RWPE1 (cell line): ENCODE data around the gene FAM13C.

Source experiments
- CTCF ChIA-PET: fragments of 350-600 bp; sonication (Branson Sonifier 250); formaldehyde crosslinking; extraction: SDS; loops from one replicate; lab custom pipeline; 2021; lab: Yijun Ruan, JAX
- POLR2A ChIA-PET: fragments of 400-600 bp; formaldehyde crosslinking; extraction: SDS; loops from one replicate; lab custom pipeline; 2020; ENCODE audit warnings: antibody characterized with exemption; ENCODE audit not compliant: low non-redundant PET; lab: Yijun Ruan, JAX
- DNase-seq: peaks from one replicate; pipeline ENCODE4 v3.0.0; 2012; ENCODE audit warnings: low spot score
- H3K27ac ChIP-seq: fragments of 450-650 bp; 2 replicates; pipeline ENCODE4 v1.5.1; 2017
- TF ChIP-seq, protein P1 (sequence below): fragments of 450-650 bp; conservative IDR thresholded peaks from 2 replicates; pipeline ENCODE4 v1.5.1; 2017; ENCODE audit warnings: low read depth, mild to moderate bottlenecking

The FAM13C gene

DNA sequence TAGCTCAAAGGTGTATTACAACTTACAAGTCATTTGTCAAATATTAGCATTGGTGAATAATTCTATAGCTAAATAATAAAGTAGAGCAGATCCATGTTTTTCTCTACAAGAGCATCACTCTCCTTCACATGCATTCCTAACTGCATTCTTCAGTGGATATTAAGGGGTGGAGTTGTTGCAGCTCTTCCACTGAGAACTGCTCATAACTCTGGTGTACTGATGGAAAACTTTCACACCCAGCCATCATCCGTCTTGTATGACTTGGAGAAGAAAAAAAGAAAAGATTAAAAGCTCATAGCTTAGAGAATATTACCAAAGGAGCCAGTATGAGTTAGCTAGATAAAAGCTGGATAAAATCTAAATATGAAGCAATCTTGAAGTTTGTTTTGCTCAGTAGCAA is 10.2 kb upstream of the FAM13C start:
- DNase-seq, result no peak
- ChIA-PET POLR2A (no interaction called here), CTCF (no interaction called here)
- no peak overlapping the region for H3K27ac ChIP-seq
- TF ChIP-seq, protein P1, sequence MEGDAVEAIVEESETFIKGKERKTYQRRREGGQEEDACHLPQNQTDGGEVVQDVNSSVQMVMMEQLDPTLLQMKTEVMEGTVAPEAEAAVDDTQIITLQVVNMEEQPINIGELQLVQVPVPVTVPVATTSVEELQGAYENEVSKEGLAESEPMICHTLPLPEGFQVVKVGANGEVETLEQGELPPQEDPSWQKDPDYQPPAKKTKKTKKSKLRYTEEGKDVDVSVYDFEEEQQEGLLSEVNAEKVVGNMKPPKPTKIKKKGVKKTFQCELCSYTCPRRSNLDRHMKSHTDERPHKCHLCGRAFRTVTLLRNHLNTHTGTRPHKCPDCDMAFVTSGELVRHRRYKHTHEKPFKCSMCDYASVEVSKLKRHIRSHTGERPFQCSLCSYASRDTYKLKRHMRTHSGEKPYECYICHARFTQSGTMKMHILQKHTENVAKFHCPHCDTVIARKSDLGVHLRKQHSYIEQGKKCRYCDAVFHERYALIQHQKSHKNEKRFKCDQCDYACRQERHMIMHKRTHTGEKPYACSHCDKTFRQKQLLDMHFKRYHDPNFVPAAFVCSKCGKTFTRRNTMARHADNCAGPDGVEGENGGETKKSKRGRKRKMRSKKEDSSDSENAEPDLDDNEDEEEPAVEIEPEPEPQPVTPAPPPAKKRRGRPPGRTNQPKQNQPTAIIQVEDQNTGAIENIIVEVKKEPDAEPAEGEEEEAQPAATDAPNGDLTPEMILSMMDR, result no peak

DNA sequence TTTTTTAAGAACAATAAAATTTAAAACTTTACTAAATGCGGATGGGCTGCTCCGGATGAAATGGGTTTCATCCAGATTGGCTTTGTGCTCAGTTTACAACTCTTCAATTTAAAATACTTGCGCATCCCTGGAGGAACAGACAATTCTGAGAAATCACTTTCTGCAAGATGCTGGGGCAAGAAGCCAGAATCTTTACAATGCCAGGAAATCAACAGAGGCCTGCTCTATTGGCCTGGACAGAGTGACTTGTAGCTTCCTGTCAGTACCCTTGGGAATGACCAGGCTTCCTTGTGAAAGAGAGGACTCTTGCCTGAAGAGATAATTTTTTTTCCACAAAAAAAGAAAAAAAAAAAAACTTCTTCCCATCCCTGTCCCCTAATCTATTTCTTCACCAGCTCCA is 3.9 kb upstream of the FAM13C start:
- DNase-seq, result no peak
- H3K27ac ChIP-seq, result no peak overlapping the region
- POLR2A ChIA-PET, result no interaction called here
- TF ChIP-seq, protein P1, result no peak
- CTCF ChIA-PET, result interaction anchor here (1.6 kb wide), 1 partner anchor 24 kb away, joined by 4 read pairs; no protein-coding TSS in a partner anchor

DNA sequence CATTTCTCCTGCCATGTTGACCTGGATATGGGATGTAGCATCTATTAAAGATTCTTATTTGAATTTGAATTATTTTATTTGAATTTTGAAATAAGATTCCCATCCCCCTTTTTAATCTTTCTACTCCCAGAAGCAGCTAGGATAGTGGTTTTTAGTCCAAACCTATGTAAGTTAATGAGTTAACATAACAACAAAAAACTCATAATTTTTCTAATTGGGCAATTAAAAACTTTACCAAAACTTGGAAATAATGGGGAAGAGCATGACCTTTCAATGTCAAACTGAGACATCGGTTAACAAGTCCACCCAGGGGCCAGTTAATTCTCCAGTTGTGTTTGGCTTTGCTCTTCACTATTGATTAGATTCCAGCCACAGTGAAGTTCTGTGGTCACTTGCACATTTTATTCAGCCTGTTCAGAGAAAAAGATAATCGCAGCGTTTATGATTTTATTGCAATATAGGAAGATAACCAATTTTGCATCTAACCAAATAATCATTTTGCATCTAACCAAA is 1.2 kb upstream of the FAM13C start:
- TF ChIP-seq, protein P1, result no peak
- CTCF ChIA-PET, result no interaction called here
- POLR2A ChIA-PET, result no interaction called here
- no peak for DNase-seq
- H3K27ac ChIP-seq, result no peak overlapping the region

DNA sequence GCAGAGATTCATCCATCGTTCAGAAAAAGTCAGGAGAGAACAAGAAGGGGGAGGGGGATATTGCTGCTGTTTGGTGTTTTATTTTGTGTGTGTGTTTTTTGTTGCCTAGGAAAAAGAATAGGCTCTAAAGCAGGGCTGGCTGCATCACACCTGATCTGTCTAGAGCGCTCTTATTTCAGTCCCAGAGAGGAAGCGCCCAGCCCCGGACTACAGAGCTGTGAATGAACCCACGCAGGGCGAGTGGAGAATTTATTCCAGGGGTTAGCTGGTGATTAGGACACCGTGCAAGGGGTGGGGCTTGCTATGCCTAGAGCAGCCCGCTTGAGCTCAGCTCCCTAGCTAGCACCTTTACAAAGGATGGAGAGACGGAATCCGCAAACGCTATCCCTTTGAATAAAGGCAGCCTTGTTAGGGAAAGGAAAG is 621 bp upstream of the FAM13C start:
- TF ChIP-seq, protein P1, result no peak
- DNase-seq, result peak; percentile 30
- POLR2A ChIA-PET, result no interaction called here
- CTCF ChIA-PET, result no interaction called here
- H3K27ac ChIP-seq, result no peak overlapping the region; the same call in 1 of the 2 replicates

DNA sequence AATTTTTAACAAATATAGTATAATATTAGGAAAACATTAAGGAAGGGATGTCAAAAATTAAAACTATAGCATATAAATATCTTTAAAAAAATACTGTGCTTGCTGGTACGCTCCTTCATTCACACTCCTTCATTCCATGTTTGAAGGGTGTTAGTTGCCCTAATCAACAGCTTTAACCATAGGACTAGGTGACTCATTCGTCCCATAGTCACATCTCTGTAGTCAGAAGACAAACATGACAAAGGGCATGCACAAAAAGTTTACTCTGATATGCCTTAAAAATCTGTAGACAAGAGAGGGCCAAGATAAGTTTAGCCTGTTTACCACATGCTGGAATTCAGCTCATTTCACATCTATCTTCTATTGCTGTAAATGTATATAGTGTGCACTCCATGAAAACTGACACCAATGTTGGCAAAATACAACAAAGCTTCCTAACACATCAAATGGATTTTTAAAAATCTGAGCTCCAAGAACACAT is 646 bp downstream of the FAM13C start:
- TF ChIP-seq, protein P1, result no peak
- ChIA-PET POLR2A (no interaction called here), CTCF (no interaction called here)
- H3K27ac ChIP-seq, result no peak overlapping the region
- no peak for DNase-seq

DNA sequence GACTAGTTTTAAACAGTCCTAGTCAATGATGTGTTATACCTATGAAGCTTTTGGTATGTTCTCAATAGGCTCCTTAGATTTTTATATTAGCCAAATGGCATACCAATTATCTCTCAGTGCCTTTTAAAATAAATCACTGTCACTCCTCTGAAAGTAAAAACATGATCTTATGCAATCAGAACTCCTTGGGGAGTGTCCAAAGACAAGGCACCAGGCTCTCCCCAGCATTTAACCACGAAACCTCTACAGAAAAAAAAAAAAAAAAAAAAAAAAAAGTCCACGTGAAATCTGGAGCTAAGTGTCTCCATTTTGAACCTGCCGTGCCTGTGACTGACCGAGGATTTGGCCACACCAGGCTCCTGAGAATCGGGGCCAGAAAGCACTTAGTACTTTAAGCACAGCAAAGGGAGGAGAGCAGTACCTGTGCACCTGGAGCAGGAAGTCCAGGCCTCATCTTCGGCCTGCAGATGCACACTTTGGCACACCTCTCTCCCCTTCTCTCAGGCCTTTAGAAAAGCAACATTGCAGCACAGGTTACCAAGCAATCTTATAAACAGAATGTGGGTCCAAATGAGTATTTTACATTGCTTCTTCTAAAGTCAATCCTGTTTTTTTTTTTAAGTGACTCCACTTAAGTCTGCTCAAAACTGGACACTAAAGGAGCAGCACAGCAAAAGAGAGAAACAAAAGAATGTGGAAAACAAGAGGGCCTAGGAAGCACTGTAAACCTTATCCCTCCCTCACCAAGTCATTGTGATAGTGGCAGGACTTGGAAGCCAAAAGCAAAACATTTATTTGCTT is 1.5 kb downstream of the FAM13C start:
- H3K27ac ChIP-seq, result no peak overlapping the region
- TF ChIP-seq, protein P1, result no peak
- ChIA-PET CTCF (no interaction called here), POLR2A (no interaction called here)
- DNase-seq, result no peak
